Stimulated activated CD4-positive, alpha-beta T cell treated with anti-CD3 and anti-CD28 coated beads, TNF-alpha, amount 100 ng/mL, for 48 hours (primary cell): ENCODE data around the gene ACBD4.
A peak's percentile ranks its signal among the peaks of the same experiment; 100 is the strongest.
"Not testable (repeated sequence)": the region's sequence is repeated elsewhere in the genome, so short reads cannot be mapped to it uniquely, and the experiment has no call there.

Source experiments
- DNase-seq, 3 donors: peaks; one replicate each; pipeline ENCODE4 v3.0.0-alpha.2; 2020; ENCODE audit warnings: low read depth in 3 of 3

The ACBD4 gene

DNA sequence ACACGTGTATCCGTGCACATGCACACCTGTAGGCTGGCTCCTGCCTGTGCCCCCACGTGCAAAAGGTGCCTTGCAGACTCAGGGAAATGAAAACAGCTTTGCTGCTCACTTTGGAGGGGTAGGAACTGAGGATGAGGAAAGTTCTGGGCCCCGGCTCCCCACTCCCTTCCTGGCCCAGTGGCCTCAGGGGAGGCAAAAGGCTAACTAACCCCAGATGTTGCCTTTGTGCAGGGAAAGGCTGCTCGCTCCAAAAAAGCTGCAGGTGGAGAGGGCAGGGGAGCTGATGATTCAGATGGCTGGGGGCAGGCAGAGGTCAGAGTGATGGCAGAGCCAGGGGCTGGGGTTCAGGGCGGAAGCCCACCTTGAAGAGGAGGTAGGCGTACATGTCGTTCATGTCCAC, 15.5 kb upstream of the ACBD4 start:
- no peak for DNase-seq

DNA sequence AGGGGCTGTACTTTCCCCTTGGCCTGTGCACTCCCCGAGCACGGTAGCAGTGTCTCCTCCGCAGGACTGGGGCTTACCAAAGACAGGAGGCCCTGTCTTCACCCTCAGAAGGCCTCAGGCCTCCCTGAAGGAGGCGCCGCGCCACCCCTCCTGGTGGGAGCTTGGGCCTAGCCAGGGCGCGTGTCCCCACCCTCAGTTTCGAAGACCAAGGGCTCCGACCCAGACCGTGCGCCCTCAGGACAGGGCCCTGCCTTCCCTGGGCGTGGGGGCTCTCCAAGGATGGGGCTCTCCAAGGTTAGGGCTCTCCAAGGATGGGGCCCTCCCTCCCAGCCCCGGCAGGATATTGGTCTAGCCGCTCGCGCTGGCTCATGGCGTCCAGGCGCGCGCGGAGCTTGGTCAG, 14.9 kb upstream of the ACBD4 start:
- DNase-seq: no peak

DNA sequence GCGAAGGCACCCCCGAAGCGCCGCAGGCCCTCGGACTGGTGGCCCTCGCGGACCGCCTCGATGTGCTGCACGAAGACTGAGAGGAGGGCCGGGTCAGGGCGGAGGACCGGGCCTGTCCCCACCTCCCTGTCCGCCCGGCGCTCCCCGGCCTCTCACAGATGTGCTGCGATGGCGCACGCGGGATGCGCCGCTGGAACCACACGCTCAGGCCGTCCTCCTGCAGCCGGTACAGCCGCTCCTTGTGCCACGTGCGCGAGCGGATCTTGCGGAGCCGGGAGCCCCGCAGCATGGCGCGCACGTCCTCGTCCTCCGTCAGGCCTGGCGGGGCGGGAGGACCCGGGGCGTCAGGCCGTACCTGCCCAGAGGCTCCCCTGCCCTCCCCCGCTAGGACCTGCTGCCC, 14.4 kb upstream of the ACBD4 start:
- DNase-seq: no peak

DNA sequence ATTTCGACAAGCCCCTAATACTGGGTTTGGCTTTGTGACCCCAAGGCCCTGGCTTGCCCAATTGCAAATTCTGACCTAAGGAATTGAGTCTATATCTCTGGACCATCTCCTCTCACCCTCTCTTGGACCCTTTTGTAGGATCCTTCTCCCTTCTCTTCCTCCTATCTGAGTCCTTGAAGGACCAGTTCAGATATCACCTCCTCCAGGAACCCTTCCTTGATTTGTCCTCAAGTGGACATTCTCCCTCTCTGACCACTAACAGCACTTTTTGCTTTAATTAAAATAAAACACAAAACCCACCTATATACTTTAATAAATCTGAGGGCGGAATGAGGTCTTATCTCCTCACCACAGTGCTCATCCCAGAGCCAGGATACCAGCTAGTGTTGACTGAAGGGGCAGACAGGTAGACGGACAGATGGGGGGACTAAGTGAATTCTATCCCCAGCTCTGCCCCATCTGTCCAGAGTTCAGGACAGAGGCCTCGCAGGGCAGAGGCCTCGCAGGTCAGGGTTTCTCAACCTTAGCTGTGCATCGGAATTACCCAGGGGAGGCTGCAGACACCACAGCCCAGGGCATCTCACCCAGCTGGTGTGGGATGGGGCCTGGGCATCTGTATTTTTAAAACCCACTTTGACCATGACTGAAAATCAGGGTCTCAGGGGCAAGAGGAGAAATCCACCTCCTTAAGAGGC, 12.3 kb upstream of the ACBD4 start:
- no peak for DNase-seq

- no peak for DNase-seq
Measured at GRCh38 chr17:45123930-45124796, 11.3 kb upstream of the ACBD4 start.

DNA sequence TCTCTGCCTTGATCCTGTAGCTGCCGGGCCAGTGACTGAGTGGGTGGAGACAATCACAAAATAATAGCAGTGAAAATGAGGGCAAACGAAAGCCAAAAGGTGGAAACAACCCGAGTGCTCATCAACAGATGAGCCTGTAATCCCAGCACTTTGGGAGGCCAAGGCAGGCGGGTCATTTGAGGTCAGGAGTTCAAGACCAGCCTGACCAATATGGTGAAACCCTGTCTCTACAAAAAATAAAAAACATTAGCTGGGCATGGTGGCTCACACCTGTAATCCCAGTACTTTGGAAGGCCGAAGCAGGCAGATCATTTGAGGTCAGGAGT, 10.7 kb upstream of the ACBD4 start:
- not testable (repeated sequence) for DNase-seq

DNA sequence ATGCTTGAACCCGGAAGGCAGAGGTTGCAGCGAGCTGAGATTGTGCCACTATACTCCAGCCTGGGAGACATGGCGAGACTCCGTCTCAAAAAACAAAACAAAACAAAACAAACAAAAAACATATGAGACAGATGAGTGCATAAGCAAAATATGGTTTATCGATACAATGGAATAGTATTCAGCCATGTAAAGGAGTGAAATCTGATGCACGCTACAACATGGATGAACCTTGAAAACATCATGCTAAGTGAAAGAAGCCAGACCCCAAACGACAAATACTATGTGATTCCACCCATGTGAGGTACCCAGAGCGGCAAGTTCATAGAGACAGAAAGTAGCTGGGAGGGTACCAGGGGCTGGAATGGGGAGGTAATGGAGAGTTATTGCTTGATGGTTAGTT, 10.0 kb upstream of the ACBD4 start:
- DNase-seq: no peak

DNA sequence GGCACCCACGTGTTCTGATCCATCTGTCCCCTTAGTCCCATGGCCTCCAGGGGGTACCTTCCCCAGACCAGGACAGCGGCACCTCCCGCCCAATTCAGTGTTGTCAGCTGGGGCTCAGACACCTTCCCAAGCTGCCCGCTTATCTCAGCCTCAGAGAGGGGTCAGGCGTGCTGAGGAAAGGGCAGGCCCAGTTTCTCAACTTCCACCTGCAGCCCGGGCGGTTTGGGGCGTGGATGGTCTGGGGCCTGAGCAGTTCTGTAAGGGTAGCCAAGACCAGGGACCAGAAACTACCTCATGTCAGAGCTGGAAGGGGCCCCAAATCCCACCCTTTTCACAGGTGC, 8.3 kb upstream of the ACBD4 start:
- DNase-seq: no peak

DNA sequence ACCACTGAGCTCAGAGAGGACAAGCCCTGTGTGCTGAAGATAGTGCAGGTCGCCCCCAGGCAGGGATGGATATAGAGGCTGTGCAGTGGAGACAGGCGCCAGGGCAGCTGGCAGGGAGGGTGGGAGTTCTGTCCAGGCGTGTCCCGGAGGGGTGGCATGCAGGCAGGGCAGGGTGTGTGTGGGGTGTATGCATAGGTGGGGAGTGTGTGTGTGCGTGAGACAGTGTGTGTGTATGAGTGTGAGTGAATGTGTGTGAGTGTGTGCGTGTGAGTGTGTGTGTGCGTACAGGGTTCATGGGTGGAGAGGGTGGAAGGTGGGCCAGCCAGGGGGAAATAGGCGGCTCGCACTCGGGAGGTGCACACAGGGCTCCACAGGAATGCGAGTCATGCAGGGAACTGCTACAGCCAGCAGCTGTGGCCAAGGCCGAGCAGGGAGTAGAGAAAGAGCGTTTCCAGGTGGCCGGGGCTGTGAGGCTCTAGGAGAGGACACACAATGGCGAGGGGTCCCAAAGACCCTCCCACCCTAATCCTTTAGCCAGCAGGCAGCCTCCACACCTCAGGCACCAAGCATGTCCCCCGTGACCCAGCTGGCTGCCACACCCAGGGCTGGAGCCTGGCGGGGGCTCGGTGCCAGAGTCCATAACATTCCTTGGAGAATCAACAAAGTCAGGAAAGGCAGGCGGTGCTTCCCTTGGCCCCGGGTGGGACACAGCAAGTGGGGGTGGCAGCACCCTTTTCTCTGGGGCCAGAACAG, 7.8 kb upstream of the ACBD4 start:
- no peak for DNase-seq

GRCh38 chr17:45128331-45128730, 7.2 kb upstream of the ACBD4 start:
- DNase-seq: no peak

DNA sequence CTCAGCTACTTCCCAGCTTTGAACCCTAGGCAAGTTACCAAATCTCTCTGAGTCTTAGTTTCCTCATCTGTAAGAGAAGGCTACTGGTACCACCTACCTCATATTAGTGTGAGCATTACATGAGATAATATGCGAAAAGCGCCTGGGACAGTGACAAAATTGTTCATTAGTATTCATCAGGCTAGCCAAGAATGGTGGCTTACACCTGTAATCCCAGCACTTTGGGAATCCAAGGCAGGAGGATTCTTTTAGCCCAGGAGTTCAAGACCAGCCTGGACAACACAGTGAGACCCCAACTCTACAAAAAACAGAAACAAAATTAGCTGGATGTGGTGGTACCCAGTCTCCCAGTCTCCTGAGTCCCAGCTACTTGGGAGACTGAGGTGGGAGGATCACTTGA, 6.5 kb upstream of the ACBD4 start:
- no peak for DNase-seq

DNA sequence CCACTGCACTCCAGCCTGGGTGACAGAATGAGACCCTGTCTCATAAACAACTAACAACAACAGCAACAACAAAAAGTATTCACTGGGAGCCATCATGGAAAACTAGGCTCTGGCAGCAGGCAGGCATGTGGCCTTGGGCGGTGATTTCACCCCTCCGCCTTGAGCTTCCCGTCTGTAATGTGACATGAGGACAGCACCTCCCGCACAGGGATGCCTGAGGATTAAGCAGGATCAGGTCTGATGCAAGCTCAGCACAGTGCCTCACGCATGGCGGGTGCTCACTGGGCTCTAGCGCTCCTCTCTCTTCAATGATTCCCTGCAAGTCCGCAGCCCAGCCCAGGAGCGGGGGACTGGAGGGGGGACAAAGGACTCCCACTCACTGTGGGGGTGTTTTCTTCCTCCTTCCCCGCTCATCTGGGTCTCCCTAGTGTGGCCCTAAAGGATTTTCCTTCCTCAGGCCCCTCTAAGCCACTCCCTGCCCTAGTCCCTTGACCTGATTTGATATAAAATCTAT, 6.0 kb upstream of the ACBD4 start:
- no peak for DNase-seq

- DNase-seq: no peak
Measured at GRCh38 chr17:45129940-45130680, 5.4 kb upstream of the ACBD4 start.

GRCh38 chr17:45130681-45131615, 4.5 kb upstream of the ACBD4 start:
- no peak for DNase-seq

DNA sequence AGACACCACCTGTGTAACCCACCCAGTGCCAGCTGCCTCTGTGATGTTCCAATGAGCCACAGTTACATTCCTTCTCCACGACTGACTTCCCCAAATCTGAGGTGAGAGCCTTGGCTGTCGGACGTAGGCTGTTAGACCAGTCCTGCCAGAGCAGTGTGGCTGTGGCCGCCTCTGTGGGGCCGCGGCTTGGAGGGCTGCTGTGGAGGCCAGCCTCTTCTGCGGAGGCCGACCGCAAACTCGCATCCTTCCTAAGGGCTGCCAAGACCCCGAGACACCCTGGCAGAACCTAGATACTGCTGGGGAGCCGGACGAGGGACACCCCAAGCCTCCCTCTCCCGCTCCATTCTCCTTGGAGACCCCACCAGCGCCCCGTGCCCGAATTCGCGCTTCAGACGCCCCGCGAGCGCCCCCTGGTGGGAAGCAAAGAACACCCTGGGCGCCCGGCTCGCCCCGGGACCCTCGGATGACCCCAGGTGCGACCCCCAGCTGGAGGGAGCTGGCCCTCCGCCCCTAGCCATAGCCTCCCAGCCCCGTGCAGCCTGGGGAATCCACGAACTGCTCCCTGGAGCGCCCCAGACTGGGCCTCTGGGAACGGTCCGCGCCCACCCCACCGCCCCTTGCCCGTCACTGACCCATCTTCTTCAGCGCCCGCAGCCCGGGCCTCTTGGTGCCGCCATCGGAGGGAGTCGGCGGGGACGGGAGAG, 3.7 kb upstream of the ACBD4 start:
- peak in 2 of 3 donors; percentile 45 to 47 for DNase-seq

- no peak for DNase-seq
Measured at GRCh38 chr17:45132320-45132571, 3.2 kb upstream of the ACBD4 start, which contains the start of gene PLCD3. Gene PLCD3, minus strand, starts transcription at chr17:45132515. Its CDS starts 105 bp downstream, at chr17:45132410.

GRCh38 chr17:45132572-45133463, 2.7 kb upstream of the ACBD4 start:
- peak in 2 of 3 donors; percentile 46 to 78 for DNase-seq

GRCh38 chr17:45135978-45136791, 698 bp downstream of the ACBD4 start:
- no peak for DNase-seq
